Endothelial cell (in vitro differentiated cells): ENCODE measurements around the gene CORO2A. TPM values are rescaled to one million over a fixed set of nuclear protein-coding genes. Genes with fewer than 3 reads are reported as not detected.

Experiments
- DNase-seq: peaks from one replicate; pipeline ENCODE4 v3.0.0; 2021; ENCODE audit warnings: low spot score
- H3K27ac Mint-ChIP-seq: one replicate; pipeline ENCODE4 v1.8.0; 2021; ENCODE audit warnings: mixed read lengths, inconsistent platforms; ENCODE audit not compliant: unreplicated experiment
- H3K27me3 Mint-ChIP-seq: one replicate; pipeline ENCODE4 v1.8.0; 2021; ENCODE audit warnings: mild to moderate bottlenecking, moderate library complexity, mixed read lengths, inconsistent platforms; ENCODE audit not compliant: unreplicated experiment
- H3K36me3 Mint-ChIP-seq: one replicate; pipeline ENCODE4 v1.8.0; 2021; ENCODE audit warnings: mild to moderate bottlenecking, low read depth, mixed read lengths, inconsistent platforms; ENCODE audit not compliant: unreplicated experiment
- H3K4me1 Mint-ChIP-seq: one replicate; pipeline ENCODE4 v1.8.0; 2021; ENCODE audit warnings: mild to moderate bottlenecking, mixed read lengths, inconsistent platforms; ENCODE audit not compliant: unreplicated experiment
- H3K4me3 Mint-ChIP-seq: one replicate; pipeline ENCODE4 v1.8.0; 2021; ENCODE audit warnings: mild to moderate bottlenecking, mixed read lengths, inconsistent platforms; ENCODE audit not compliant: unreplicated experiment
- H3K9me3 Mint-ChIP-seq: one replicate; pipeline ENCODE4 v1.8.0; 2021; ENCODE audit warnings: mixed read lengths, inconsistent platforms; ENCODE audit not compliant: unreplicated experiment
- total RNA-seq: library from RNA; stranded (reverse); fragmentation: NEBNext Ultra II Directional; extraction: Animal tissue kit (Norgen Biotek cat#: 25700); gene quantifications from one replicate; pipeline ENCODE4 v1.2.1, GENCODE V29; 2021; ENCODE audit not compliant: unreplicated experiment
- TF ChIP-seq, protein P1 (sequence below): fragments of 200-600 bp; sonication (generic); IDR thresholded peaks from one replicate; pipeline ENCODE4 v1.5.0; 2021; ENCODE audit warnings: antibody characterized with exemption; ENCODE audit not compliant: unreplicated experiment

CORO2A gene
- total RNA-seq, 1 donor from 2014 or later, result 5.5 TPM

DNA sequence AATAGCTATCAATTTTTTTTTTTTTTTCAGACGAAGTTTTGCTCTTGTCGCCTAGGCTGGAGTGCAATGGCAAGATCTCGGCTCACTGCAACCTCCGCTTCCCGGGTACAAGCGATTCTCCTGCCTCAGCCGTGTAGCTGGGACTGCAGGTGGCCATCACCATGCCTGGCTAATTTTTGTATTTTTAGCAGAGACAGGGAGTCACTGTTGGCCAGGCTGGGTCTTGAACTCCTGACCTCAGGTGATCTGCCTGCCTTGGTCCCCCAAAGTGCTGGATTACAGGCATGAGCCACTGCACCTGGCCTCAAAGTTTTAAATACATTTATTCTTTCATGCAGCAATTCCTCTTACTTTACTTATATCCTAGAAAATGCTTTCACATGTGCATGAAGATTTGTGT lies 91.0 kb downstream of the CORO2A start:
- Mint-ChIP-seq H3K27ac (no peak overlapping the region), H3K4me3 (no peak overlapping the region), H3K27me3 (peaks cover 3% of the 10 kb centered on the region), H3K9me3 (no peaks in the 10 kb centered on the region), H3K4me1 (no peaks in the 10 kb centered on the region), H3K36me3 (no peaks in the 10 kb centered on the region)
- no peak for DNase-seq
- TF ChIP-seq, protein P1, sequence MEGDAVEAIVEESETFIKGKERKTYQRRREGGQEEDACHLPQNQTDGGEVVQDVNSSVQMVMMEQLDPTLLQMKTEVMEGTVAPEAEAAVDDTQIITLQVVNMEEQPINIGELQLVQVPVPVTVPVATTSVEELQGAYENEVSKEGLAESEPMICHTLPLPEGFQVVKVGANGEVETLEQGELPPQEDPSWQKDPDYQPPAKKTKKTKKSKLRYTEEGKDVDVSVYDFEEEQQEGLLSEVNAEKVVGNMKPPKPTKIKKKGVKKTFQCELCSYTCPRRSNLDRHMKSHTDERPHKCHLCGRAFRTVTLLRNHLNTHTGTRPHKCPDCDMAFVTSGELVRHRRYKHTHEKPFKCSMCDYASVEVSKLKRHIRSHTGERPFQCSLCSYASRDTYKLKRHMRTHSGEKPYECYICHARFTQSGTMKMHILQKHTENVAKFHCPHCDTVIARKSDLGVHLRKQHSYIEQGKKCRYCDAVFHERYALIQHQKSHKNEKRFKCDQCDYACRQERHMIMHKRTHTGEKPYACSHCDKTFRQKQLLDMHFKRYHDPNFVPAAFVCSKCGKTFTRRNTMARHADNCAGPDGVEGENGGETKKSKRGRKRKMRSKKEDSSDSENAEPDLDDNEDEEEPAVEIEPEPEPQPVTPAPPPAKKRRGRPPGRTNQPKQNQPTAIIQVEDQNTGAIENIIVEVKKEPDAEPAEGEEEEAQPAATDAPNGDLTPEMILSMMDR, result no peak

DNA sequence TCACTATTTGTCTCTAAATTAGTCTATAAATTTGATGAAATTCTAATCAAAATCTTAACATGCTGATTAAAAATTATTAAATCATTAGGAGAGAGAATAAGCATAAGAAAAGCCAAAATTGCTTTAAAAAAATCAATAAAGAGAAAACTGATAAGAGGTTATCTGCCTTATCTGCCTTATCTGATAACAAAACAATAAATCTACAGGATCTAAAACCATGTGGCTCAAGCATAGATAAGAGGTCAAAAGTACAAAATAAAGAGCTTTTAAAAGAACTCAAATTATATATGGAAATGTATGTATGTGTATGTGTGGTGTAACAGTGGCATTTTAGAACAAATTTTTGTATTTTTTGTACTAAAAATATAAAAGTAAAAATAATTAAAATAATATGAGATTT lies 92.0 kb downstream of the CORO2A start:
- no peaks in the 10 kb centered on the region for H3K4me1 Mint-ChIP-seq
- DNase-seq, result no peak
- no peak overlapping the region for H3K27ac Mint-ChIP-seq
- H3K36me3 Mint-ChIP-seq, result no peaks in the 10 kb centered on the region
- TF ChIP-seq, protein P1, result no peak
- H3K27me3 Mint-ChIP-seq, result peaks cover 3% of the 10 kb centered on the region
- H3K9me3 Mint-ChIP-seq, result no peaks in the 10 kb centered on the region
- H3K4me3 Mint-ChIP-seq, result no peak overlapping the region

DNA sequence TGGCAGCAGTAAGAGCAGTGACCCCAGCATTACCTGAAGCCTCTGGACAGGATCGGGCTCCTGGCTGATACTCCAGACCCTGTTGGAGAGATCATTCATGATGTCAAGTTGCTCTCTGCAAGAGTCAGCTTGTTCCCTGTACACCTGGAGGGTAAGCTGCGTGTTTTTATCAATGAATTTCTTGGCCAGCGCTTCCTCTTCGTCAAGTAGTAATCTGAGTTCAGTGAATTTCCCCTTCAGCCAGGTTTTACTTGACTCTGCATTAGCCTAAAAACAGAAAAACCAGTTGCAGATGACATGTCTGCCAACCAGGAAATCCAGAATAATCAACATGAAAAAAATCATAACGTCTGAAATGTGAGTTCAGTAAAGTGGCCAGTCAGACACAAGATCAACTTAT lies 92.5 kb downstream of the CORO2A start:
- H3K4me3 Mint-ChIP-seq, result no peak overlapping the region

DNA sequence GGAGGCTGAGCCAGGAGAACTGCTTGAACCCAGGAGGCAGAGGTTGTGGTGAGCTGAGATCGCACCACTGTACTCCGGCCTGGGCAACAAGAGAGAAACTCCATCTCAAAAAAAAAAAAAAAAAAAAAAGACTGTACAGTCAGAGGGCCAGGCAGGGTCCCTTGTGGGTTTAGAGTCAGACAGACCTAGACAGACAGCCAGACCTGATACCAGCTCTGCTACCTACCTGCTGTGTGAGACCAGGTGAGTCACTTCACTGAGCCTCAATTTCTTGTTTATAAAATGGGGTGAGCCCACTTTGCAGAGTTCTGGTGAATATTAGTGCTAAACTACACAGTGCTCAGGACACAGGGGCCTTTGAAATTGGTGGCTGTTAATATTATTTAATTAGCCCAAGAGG lies 93.1 kb downstream of the CORO2A start:
- H3K27me3 Mint-ChIP-seq, result peaks cover 3% of the 10 kb centered on the region

More for the DNA sequence above, 92.5 kb downstream of the CORO2A start:
- DNase-seq, result no peak
- Mint-ChIP-seq H3K4me1 (no peaks in the 10 kb centered on the region), H3K9me3 (no peaks in the 10 kb centered on the region), H3K36me3 (no peaks in the 10 kb centered on the region), H3K27me3 (peaks cover 3% of the 10 kb centered on the region), H3K27ac (no peak overlapping the region)
- TF ChIP-seq, protein P1, result no peak

DNA sequence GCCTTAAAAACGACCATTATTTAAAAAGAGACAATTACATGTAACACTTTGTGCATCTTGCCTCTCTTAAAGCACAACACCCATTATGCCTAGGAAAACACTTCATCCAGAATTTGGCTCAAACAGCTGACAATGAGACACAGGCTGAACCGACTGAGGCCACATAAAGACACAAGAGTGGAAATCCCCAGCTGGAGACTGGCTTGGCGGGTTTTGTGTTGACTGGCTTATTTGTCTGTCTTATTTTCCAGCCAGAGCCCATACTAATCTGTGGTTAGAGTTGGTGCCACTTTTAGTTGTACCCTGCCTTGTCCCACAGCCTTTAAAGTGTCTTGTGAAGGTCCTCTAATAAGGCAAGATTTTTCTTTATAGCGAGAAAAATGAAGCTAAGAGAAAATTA lies 94.6 kb downstream of the CORO2A start:
- Mint-ChIP-seq H3K36me3 (no peaks in the 10 kb centered on the region), H3K27me3 (peaks cover 4% of the 10 kb centered on the region), H3K4me3 (no peak overlapping the region), H3K4me1 (no peaks in the 10 kb centered on the region), H3K9me3 (no peaks in the 10 kb centered on the region), H3K27ac (no peak overlapping the region)
- no peak for DNase-seq
- TF ChIP-seq, protein P1, result no peak

More for the DNA sequence above, 93.1 kb downstream of the CORO2A start:
- H3K27ac Mint-ChIP-seq, result no peak overlapping the region
- H3K4me1 Mint-ChIP-seq, result no peaks in the 10 kb centered on the region
- no peak for DNase-seq
- H3K4me3 Mint-ChIP-seq, result no peak overlapping the region
- no peaks in the 10 kb centered on the region for H3K9me3 Mint-ChIP-seq
- TF ChIP-seq, protein P1, result no peak
- no peaks in the 10 kb centered on the region for H3K36me3 Mint-ChIP-seq
